Neural cell (in vitro differentiated cells): ENCODE measurements around the gene DDX54. TPM values are rescaled to one million over a fixed set of nuclear protein-coding genes. Genes with fewer than 3 reads are reported as not detected.

Source experiments
- H2AFZ ChIP-seq: fragments of 200-600, 300-800 bp; sonication (generic), shearing (Covaris generic); 2 replicates; pipeline ENCODE4 v1.6.0; 2014; ENCODE audit warnings: low read depth, mild to moderate bottlenecking, antibody characterized with exemption, low read length, moderate library complexity
- H3F3A ChIP-seq: fragments of 200-600 bp; shearing (Covaris generic); 2 replicates; pipeline ENCODE4 v1.6.1; 2016; ENCODE audit warnings: mild to moderate bottlenecking, moderate library complexity, mixed read lengths, antibody characterized with exemption, low read length; ENCODE audit not compliant: insufficient read depth, poor library complexity, severe bottlenecking
- H3K27ac ChIP-seq: fragments of 200-600, 300-800 bp; sonication (generic), shearing (Covaris generic); 2 replicates; pipeline ENCODE4 v1.5.1; 2014; ENCODE audit warnings: mild to moderate bottlenecking, low read length, moderate library complexity
- H3K27me3 ChIP-seq: fragments of 300-800, 200-600 bp; sonication (generic), shearing (Covaris generic); 2 replicates; pipeline ENCODE4 v1.6.0; 2014; ENCODE audit warnings: mild to moderate bottlenecking, low read depth, low read length, moderate library complexity; ENCODE audit not compliant: insufficient read depth
- H3K36me3 ChIP-seq: fragments of 300-800, 200-600 bp; sonication (generic), shearing (Covaris generic); 2 replicates; pipeline ENCODE4 v1.5.1; 2014; ENCODE audit warnings: mild to moderate bottlenecking, antibody characterized with exemption, low read length, moderate library complexity; ENCODE audit not compliant: insufficient read depth
- H3K4me2 ChIP-seq: fragments of 300-800, 200-600 bp; sonication (generic), shearing (Covaris generic); 2 replicates; pipeline ENCODE4 v1.6.0; 2014; ENCODE audit warnings: mild to moderate bottlenecking, low read length
- H3K4me3 ChIP-seq: fragments of 300-800, 200-600 bp; sonication (generic), shearing (Covaris generic); 2 replicates; pipeline ENCODE4 v1.5.1; 2014; ENCODE audit warnings: mild to moderate bottlenecking, low read length, moderate library complexity
- H3K79me2 ChIP-seq: fragments of 200-600 bp; shearing (Covaris generic); replicated peaks from 2 replicates; pipeline ENCODE4 v1.6.0; 2014; ENCODE audit warnings: mild to moderate bottlenecking, low read length, moderate library complexity; ENCODE audit not compliant: insufficient read depth
- H3K9ac ChIP-seq: fragments of 300-800, 200-600 bp; sonication (generic), shearing (Covaris generic); 2 replicates; pipeline ENCODE4 v1.6.1; 2016; ENCODE audit warnings: mild to moderate bottlenecking, low read length, mixed read lengths
- H3K9me2 ChIP-seq: fragments of 200-600 bp; shearing (Covaris generic); 2 replicates; pipeline ENCODE4 v1.6.1; 2016; ENCODE audit warnings: mild to moderate bottlenecking, low read length, mixed read lengths; ENCODE audit not compliant: insufficient read depth
- H3K9me3 ChIP-seq: fragments of 200-600, 300-800 bp; sonication (generic), shearing (Covaris generic); 2 replicates; pipeline ENCODE4 v1.6.1; 2016; ENCODE audit warnings: mild to moderate bottlenecking, mixed run types, low read length, moderate library complexity, mixed read lengths
- H4K20me1 ChIP-seq: fragments of 200-600 bp; shearing (Covaris generic); 2 replicates; pipeline ENCODE4 v1.6.1; 2016; ENCODE audit warnings: mild to moderate bottlenecking, mixed run types; ENCODE audit not compliant: insufficient read depth
- EP300 ChIP-seq: fragments of 450-650 bp; conservative IDR thresholded peaks from 2 replicates; pipeline ENCODE4 v1.6.1; 2014; ENCODE audit warnings: antibody characterized with exemption, mild to moderate bottlenecking, moderate library complexity; ENCODE audit not compliant: poor library complexity, severe bottlenecking
- EZH2 ChIP-seq: fragments of 200-600, 300-800 bp; shearing (Covaris generic), sonication (generic); IDR thresholded peaks from 2 replicates; pipeline ENCODE4 v1.6.1; 2014; ENCODE audit warnings: antibody characterized with exemption, low read length, borderline replicate concordance, mild to moderate bottlenecking; ENCODE audit not compliant: insufficient read depth, poor library complexity, severe bottlenecking
- MXI1 ChIP-seq: fragments of 450-650 bp; conservative IDR thresholded peaks from 2 replicates; pipeline ENCODE4 v1.6.1; 2014; ENCODE audit warnings: antibody characterized with exemption, mild to moderate bottlenecking; ENCODE audit not compliant: poor library complexity, severe bottlenecking
- POLR2AphosphoS5 ChIP-seq: IDR thresholded peaks from 2 replicates; pipeline ENCODE4 v1.6.1; 2012
- RAD21 ChIP-seq: fragments of 450-650 bp; conservative IDR thresholded peaks from 2 replicates; pipeline ENCODE4 v1.6.1; 2014; ENCODE audit warnings: antibody characterized with exemption, mild to moderate bottlenecking, moderate library complexity
- REST ChIP-seq: IDR thresholded peaks from 2 replicates; pipeline ENCODE4 v1.6.1; 2012; ENCODE audit warnings: borderline replicate concordance
- SMC3 ChIP-seq: fragments of 450-650 bp; conservative IDR thresholded peaks from 2 replicates; pipeline ENCODE4 v1.6.1; 2014; ENCODE audit warnings: antibody characterized with exemption, mild to moderate bottlenecking, moderate library complexity; ENCODE audit not compliant: poor library complexity
- TAF1 ChIP-seq: IDR thresholded peaks from 2 replicates; pipeline ENCODE4 v1.6.1; 2012; ENCODE audit warnings: low read depth
- polyA plus RNA-seq: library from polyadenylated mRNA; depleted of rRNA; stranded (reverse); fragments of >200 nt; gene quantifications from 2 replicates; pipeline ENCODE4 v1.2.3, GENCODE V29; 2014
- TF ChIP-seq, protein P1 (sequence below): fragments of 450-650 bp; IDR thresholded peaks from 2 replicates; pipeline ENCODE4 v1.5.1; 2014; ENCODE audit warnings: antibody characterized with exemption, mild to moderate bottlenecking, moderate library complexity; ENCODE audit not compliant: poor library complexity, severe bottlenecking

DDX54 gene
- polyA plus RNA-seq, 1 donor from 2014 or later = 63.3 TPM

- no peaks in the 10 kb centered on the region for H3K36me3 ChIP-seq
- TF ChIP-seq EP300 = no peak
- TF ChIP-seq EZH2 = no peak
- H3K4me3 ChIP-seq = no peak overlapping the region
- H3K4me2 ChIP-seq = no peak overlapping the region
- no peaks in the 10 kb centered on the region for H3K27me3 ChIP-seq
- no peaks in the 10 kb centered on the region for H3F3A ChIP-seq
- H3K79me2 ChIP-seq = no peaks in the 10 kb centered on the region
- no peaks in the 10 kb centered on the region for H3K9me3 ChIP-seq
- no peak overlapping the region for H3K9ac ChIP-seq
- no peak overlapping the region for H2AFZ ChIP-seq
- no peaks in the 10 kb centered on the region for H4K20me1 ChIP-seq
- no peak overlapping the region for H3K27ac ChIP-seq
- H3K9me2 ChIP-seq = no peaks in the 10 kb centered on the region
Measured at GRCh38 chr12:113202300-113203075, 17.2 kb upstream of the DDX54 start.

- Histone ChIP-seq H3K4me2 (no peak overlapping the region), H3K27me3 (no peaks in the 10 kb centered on the region), H3K9me2 (no peaks in the 10 kb centered on the region), H3K4me3 (no peak overlapping the region), H3K9ac (no peak overlapping the region), H3K27ac (no peak overlapping the region), H3K36me3 (no peaks in the 10 kb centered on the region), H4K20me1 (no peaks in the 10 kb centered on the region), H3K9me3 (no peaks in the 10 kb centered on the region), H3F3A (no peaks in the 10 kb centered on the region), H2AFZ (no peak overlapping the region), H3K79me2 (no peaks in the 10 kb centered on the region)
- TF ChIP-seq, protein P1, sequence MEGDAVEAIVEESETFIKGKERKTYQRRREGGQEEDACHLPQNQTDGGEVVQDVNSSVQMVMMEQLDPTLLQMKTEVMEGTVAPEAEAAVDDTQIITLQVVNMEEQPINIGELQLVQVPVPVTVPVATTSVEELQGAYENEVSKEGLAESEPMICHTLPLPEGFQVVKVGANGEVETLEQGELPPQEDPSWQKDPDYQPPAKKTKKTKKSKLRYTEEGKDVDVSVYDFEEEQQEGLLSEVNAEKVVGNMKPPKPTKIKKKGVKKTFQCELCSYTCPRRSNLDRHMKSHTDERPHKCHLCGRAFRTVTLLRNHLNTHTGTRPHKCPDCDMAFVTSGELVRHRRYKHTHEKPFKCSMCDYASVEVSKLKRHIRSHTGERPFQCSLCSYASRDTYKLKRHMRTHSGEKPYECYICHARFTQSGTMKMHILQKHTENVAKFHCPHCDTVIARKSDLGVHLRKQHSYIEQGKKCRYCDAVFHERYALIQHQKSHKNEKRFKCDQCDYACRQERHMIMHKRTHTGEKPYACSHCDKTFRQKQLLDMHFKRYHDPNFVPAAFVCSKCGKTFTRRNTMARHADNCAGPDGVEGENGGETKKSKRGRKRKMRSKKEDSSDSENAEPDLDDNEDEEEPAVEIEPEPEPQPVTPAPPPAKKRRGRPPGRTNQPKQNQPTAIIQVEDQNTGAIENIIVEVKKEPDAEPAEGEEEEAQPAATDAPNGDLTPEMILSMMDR = no peak
- TF ChIP-seq SMC3 (no peak), RAD21 (no peak), POLR2AphosphoS5 (no peak), EZH2 (no peak), EP300 (no peak), TAF1 (no peak), REST (no peak), MXI1 (no peak)
Measured at GRCh38 chr12:113201187-113202177, 16.2 kb upstream of the DDX54 start.
